Keratinocyte (primary cell): Measurements from ENCODE around the gene MTMR3.

Source experiments
- EZH2 ChIP-seq: IDR thresholded peaks from one replicate; pipeline ENCODE4 v1.6.1; 2012; ENCODE audit warnings: inconsistent platforms, mild to moderate bottlenecking, low read length, moderate library complexity
- TF ChIP-seq, protein P1 (sequence below), 3 experiments: IDR thresholded peaks in 1 of 3; conservative IDR thresholded peaks in 1 of 3; optimal IDR thresholded peaks in 1 of 3; 2 replicates in 2 of 3; 3 replicates in 1 of 3; pipeline versions ENCODE3 to v1.5.1; 2011; ENCODE audit warnings: low read length in 3 of 3, mild to moderate bottlenecking in 3 of 3, moderate library complexity in 2 of 3, control low read depth in 1 of 3, inconsistent platforms in 1 of 3; ENCODE audit not compliant: insufficient read depth in 2 of 3; ENCODE audit errors: extremely low read depth in 1 of 3

DNA sequence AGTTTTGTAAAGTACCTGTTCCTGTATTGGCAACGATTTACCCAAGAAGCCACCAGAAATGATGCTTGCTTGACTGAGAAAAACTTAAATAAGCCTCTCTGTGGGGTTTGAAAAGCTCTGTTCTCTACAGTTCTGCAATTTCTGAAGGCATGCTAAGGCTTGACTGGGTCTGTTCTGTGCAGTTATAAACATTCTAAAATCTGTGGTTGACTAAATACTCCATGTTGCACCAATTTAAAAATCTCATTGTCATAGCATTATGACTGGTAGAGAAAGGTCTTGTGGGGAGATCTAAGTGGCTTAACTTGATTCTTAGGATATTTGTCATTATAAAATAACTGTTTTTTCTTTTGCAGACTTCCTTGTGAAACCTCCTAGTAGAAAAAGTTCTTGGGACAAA is 73.7 kb downstream of the MTMR3 start:
- TF ChIP-seq, protein P1, sequence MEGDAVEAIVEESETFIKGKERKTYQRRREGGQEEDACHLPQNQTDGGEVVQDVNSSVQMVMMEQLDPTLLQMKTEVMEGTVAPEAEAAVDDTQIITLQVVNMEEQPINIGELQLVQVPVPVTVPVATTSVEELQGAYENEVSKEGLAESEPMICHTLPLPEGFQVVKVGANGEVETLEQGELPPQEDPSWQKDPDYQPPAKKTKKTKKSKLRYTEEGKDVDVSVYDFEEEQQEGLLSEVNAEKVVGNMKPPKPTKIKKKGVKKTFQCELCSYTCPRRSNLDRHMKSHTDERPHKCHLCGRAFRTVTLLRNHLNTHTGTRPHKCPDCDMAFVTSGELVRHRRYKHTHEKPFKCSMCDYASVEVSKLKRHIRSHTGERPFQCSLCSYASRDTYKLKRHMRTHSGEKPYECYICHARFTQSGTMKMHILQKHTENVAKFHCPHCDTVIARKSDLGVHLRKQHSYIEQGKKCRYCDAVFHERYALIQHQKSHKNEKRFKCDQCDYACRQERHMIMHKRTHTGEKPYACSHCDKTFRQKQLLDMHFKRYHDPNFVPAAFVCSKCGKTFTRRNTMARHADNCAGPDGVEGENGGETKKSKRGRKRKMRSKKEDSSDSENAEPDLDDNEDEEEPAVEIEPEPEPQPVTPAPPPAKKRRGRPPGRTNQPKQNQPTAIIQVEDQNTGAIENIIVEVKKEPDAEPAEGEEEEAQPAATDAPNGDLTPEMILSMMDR (optimal IDR thresholded peaks at IDR 0.05 in 1 of 3, IDR thresholded peaks at IDR 0.05 in 1 of 3, conservative IDR thresholded peaks at IDR 0.05 in 1 of 3; ENCODE audit: extremely low read depth in 1 of 3, insufficient read depth in 2 of 3, low read length in 3 of 3), result no peak
- no peak for TF ChIP-seq EZH2
